Adrenal gland (tissue), 12 donors: ENCODE results near the gene CAPS2. TPM values are rescaled to one million over a fixed set of nuclear protein-coding genes. Genes with fewer than 3 reads are reported as not detected.

ENCODE experiments used
- DNase-seq, 7 donors: peaks; one replicate each; pipeline ENCODE4 v3.0.0-alpha.2; 2019 to 2020
- H3K27ac ChIP-seq, 5 donors: fragments of 200-600 bp; sonication (generic) in 4 of 5; 1 replicate in 3 of 5; 2 replicates in 2 of 5; pipeline versions ENCODE4 v1.5.1 to v1.8.0; 2016 to 2020; ENCODE audit warnings: mild to moderate bottlenecking in 1 of 5
- H3K27me3 ChIP-seq: fragments of 200-600 bp; 2 replicates; pipeline ENCODE4 v1.8.0; 2021
- H3K36me3 ChIP-seq, 2 donors: fragments of 200-600 bp; replicated peaks in 1 of 2; 1 replicate in 1 of 2; 2 replicates in 1 of 2; pipeline versions ENCODE4 v1.5.1 to v1.8.0; 2018 to 2022
- H3K4me1 ChIP-seq, 2 donors: fragments of 200-600 bp; replicated peaks in 1 of 2; 1 replicate in 1 of 2; 2 replicates in 1 of 2; pipeline versions ENCODE4 v1.5.1 to v1.8.0; 2018 to 2021
- H3K4me3 ChIP-seq, 4 donors: fragments of 200-600 bp; sonication (generic) in 3 of 4; one replicate each; pipeline ENCODE4 v1.5.1; 2016 to 2018
- H3K9me3 ChIP-seq, 3 donors: fragments of 200-600 bp; sonication (generic) in 1 of 3; replicated peaks in 1 of 3; 1 replicate in 2 of 3; 2 replicates in 1 of 3; pipeline versions ENCODE4 v1.5.1 to v1.8.0; 2016 to 2021
- POLR2A ChIP-seq, 2 donors: fragments of 450-650 bp; IDR thresholded peaks; one replicate each; pipeline ENCODE4 v1.6.1; 2017; ENCODE audit warnings: antibody characterized with exemption in 2 of 2, mild to moderate bottlenecking in 2 of 2, moderate library complexity in 1 of 2
- WGBS, 4 donors: extraction: QIAGEN DNeasy Blood & Tissue Kit in 2 of 4; methylation state at CpG; one replicate each; pipeline versions ENCODE4 v1.1.5 to v1.1.7; 2013 to 2017; 5-methylcytosine and 5-hydroxymethylcytosine counted together
- intact Hi-C, 2 donors: fragments of 100-400 bp; cut with DNase I; formaldehyde crosslinking; loops; one replicate each; pipeline versions ENCODE4 v1.14.1 to v1.15.0; 2022 to 2023
- polyA plus RNA-seq, 3 donors: library from polyadenylated mRNA; stranded (reverse); fragments of 200-250 nt in 2 of 3; fragments of 350-450 nt in 1 of 3; fragmentation: Illumina TruSeq in 1 of 3; extraction: RNeasy Lipid Tissue Mini Kit (QIAGEN cat#74804) in 1 of 3; gene quantifications; one replicate each; pipeline ENCODE4 v1.2.3, GENCODE V29; 2013 to 2014
- total RNA-seq, 9 donors: library from RNA; depleted of rRNA in 4 of 9; stranded (reverse); fragments of >200 nt in 4 of 9; fragments of 120-200 nt in 1 of 9; fragmentation: NEBNext Ultra II Directional in 1 of 9; extraction: Animal tissue kit (Norgen Biotek cat#: 25700) in 1 of 9; gene quantifications; one replicate each; pipeline versions ENCODE4 v1.1.0 to v1.2.4, GENCODE V29; 2013 to 2023
- TF ChIP-seq, protein P1 (sequence below), 6 experiments: fragments of 450-650 bp in 4 of 6; fragments of 200-600 bp in 2 of 6; sonication (generic) in 1 of 6; IDR thresholded peaks; 1 replicate in 5 of 6; 2 replicates in 1 of 6; pipeline versions ENCODE4 v1.5.1 to v1.8.0; 2016 to 2021; ENCODE audit warnings: antibody characterized with exemption in 6 of 6, mild to moderate bottlenecking in 2 of 6, moderate library complexity in 1 of 6
- donor health status: healthy with polysubstance abuse.
- donor health status: Bipolar disorder and iron deficiency.
- donor health status: DM: yes; HTN: yes; CAD: no.
- donor health status: DM: no; HTN: no; CAD: no.
- donor health status: DM: no; HTN: no; CAD: no.
- donor health status: DM: yes; HTN: yes; CAD: no.

CAPS2 gene
- total and polyA plus RNA-seq, 12 donors: 2.4 to 36.0 (median 12.9) TPM

DNA sequence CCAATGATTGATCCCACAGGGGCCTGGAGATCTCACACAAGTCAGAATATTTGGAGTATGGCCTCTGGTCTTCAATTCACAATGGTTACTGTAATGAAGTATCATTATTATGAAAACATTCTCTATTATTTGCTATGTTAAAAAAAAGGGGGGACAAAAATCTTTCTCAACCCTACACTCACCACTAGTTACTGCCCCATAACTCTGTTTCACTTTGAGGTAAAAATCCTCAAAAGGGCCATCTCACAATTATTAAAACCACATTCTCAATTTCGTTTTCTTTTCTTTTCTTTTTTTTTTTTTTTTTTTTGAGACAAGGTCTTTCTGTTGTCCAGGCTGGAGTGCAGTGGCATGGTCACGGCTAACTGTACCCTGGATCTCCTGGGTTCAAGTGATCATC lies 60.9 kb downstream of the CAPS2 start:
- intact Hi-C loops: no loop called here
- Histone ChIP-seq H3K4me1 (no peaks in the 10 kb centered on the region), H3K9me3 (no peaks in the 10 kb centered on the region), H3K4me3 (no peak overlapping the region), H3K36me3 (no peaks in the 10 kb centered on the region), H3K27ac (no peak overlapping the region), H3K27me3 (no peaks in the 10 kb centered on the region)
- no peak for TF ChIP-seq POLR2A (IDR thresholded peaks at IDR 0.05)
- TF ChIP-seq, protein P1, sequence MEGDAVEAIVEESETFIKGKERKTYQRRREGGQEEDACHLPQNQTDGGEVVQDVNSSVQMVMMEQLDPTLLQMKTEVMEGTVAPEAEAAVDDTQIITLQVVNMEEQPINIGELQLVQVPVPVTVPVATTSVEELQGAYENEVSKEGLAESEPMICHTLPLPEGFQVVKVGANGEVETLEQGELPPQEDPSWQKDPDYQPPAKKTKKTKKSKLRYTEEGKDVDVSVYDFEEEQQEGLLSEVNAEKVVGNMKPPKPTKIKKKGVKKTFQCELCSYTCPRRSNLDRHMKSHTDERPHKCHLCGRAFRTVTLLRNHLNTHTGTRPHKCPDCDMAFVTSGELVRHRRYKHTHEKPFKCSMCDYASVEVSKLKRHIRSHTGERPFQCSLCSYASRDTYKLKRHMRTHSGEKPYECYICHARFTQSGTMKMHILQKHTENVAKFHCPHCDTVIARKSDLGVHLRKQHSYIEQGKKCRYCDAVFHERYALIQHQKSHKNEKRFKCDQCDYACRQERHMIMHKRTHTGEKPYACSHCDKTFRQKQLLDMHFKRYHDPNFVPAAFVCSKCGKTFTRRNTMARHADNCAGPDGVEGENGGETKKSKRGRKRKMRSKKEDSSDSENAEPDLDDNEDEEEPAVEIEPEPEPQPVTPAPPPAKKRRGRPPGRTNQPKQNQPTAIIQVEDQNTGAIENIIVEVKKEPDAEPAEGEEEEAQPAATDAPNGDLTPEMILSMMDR (IDR thresholded peaks at IDR 0.05): no peak
- no peak for DNase-seq
- WGBS, 4 donors: 58 to 71% (median 60%) methylated on average over 2 of the region's 2 CpGs

DNA sequence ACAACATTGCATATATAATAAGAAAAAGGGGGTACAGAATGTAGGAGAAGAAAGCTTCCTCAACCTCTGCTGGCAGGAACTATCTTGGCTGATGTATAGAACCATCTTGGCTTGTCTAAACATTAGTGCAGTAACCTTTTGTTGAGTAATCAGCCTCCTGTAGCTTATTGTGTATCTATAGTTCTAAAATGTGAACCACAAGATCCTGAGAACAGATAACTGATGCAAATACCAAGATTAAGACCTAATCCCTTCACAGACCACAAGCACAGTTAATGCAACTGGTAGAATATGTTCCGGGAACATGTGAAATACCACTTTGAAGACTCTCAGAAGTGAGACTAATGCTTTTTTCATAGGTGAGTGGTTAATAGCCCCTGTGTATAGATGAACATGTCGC lies 69.8 kb downstream of the CAPS2 start:
- intact Hi-C loops: no loop called here
- WGBS, 4 donors: 73 to 89% (median 83%) methylated on average over 2 of the region's 2 CpGs

DNA sequence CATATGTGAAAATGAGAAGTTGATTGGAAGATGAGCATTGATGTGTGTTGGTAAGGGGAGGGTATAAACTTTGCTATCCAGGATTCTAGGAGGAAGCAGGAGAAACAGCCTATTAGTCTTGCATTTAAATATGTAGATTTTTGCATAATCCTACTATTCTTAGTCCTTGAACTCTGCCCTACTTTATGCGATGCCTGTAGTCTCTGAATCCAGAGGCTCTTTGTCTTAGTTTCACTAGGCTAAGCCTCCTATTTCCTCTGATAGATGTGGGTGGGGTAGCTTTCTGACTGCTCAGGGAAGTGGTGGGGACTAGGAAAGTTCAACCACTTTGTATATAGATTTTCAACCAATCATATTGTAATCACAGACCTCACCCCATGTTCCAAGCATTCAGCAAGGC lies 71.0 kb downstream of the CAPS2 start:
- H3K27me3 ChIP-seq: no peaks in the 10 kb centered on the region
- intact Hi-C loops: no loop called here
- 51 to 64% (median 58%) methylated on average over 1 of the region's 1 CpG for WGBS, 4 donors
- DNase-seq: no peak
- TF ChIP-seq, protein P1 (IDR thresholded peaks at IDR 0.05): no peak
- TF ChIP-seq POLR2A (IDR thresholded peaks at IDR 0.05): no peak
- H3K9me3 ChIP-seq: no peaks in the 10 kb centered on the region
- no peak overlapping the region for H3K27ac ChIP-seq
- H3K36me3 ChIP-seq: no peaks in the 10 kb centered on the region
- H3K4me3 ChIP-seq: no peak overlapping the region
- H3K4me1 ChIP-seq: no peaks in the 10 kb centered on the region

More for the DNA sequence above, 69.8 kb downstream of the CAPS2 start:
- no peaks in the 10 kb centered on the region for H3K36me3 ChIP-seq
- no peaks in the 10 kb centered on the region for H3K4me1 ChIP-seq
- TF ChIP-seq POLR2A (IDR thresholded peaks at IDR 0.05): no peak
- TF ChIP-seq, protein P1 (IDR thresholded peaks at IDR 0.05): no peak
- no peak overlapping the region for H3K4me3 ChIP-seq
- no peak overlapping the region for H3K27ac ChIP-seq
- no peaks in the 10 kb centered on the region for H3K27me3 ChIP-seq
- no peaks in the 10 kb centered on the region for H3K9me3 ChIP-seq
- no peak for DNase-seq

DNA sequence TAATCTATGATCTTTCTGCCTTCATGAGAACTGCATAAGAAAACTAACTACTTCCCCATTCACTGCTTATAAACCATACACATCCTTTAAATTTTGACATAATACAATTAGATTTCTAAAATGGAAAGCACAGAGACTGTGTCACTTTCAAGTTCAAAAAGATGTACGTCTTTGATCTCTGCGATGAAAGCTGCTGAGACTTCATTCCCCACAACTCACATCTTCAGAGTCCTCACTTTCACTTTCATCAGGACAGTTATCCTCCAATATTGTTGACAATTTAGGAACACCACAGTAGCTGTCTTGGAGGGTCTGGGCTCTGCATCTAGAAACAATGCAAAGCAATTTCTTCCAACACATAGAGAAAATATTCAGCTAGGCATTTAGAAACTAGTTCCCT lies 72.6 kb downstream of the CAPS2 start:
- Histone ChIP-seq H3K4me1 (no peaks in the 10 kb centered on the region), H3K27ac (no peak overlapping the region), H3K36me3 (no peaks in the 10 kb centered on the region), H3K9me3 (no peaks in the 10 kb centered on the region), H3K4me3 (no peak overlapping the region), H3K27me3 (no peaks in the 10 kb centered on the region)
- intact Hi-C loops: no loop called here
- 31 to 44% (median 42%) methylated on average over 2 of the region's 2 CpGs for WGBS, 4 donors
- DNase-seq: no peak
- no peak for TF ChIP-seq POLR2A (IDR thresholded peaks at IDR 0.05)
- TF ChIP-seq, protein P1 (IDR thresholded peaks at IDR 0.05): no peak
